Natural killer cell (primary cell): ENCODE results near the gene IGSF9. TPM values are rescaled to one million over a fixed set of nuclear protein-coding genes. Genes with fewer than 3 reads are reported as not detected.
A peak's percentile ranks its signal among the peaks of the same experiment; 100 is the strongest.

Experiments used
- ATAC-seq, 3 donors: fragments of 150-1000 bp in 2 of 3; fragments of 200-7000 bp in 1 of 3; cut with Tn5 transposase; 1 replicate in 1 of 3; 2 replicates in 2 of 3; pipeline ENCODE4 v1.10.0; 2021; ENCODE audit warnings: mild to moderate bottlenecking in 2 of 3, moderate library complexity in 2 of 3
- DNase-seq, 2 donors: peaks; one replicate each; pipeline versions ENCODE4 v3.0.0 to v3.0.0-alpha.2; 2013 to 2021; ENCODE audit warnings: mixed read lengths in 1 of 2
- H3K27ac ChIP-seq: one replicate; pipeline ENCODE4 v1.5.1; 2013; ENCODE audit warnings: mild to moderate bottlenecking, low read length
- H3K27me3 ChIP-seq: one replicate; pipeline ENCODE4 v1.6.1; 2013; ENCODE audit warnings: low read length; ENCODE audit not compliant: control insufficient read depth, insufficient read depth
- H3K36me3 ChIP-seq: one replicate; pipeline ENCODE4 v1.6.1; 2013; ENCODE audit warnings: low read length; ENCODE audit not compliant: control insufficient read depth, insufficient read depth
- H3K4me1 ChIP-seq: one replicate; pipeline ENCODE4 v1.6.1; 2013; ENCODE audit warnings: low read length; ENCODE audit not compliant: control insufficient read depth, insufficient read depth
- H3K4me3 ChIP-seq: one replicate; pipeline ENCODE4 v1.5.1; 2013; ENCODE audit warnings: low read length
- H3K9me3 ChIP-seq: one replicate; pipeline ENCODE4 v1.6.1; 2013; ENCODE audit warnings: low read length; ENCODE audit not compliant: control insufficient read depth, insufficient read depth
- H3K27ac Mint-ChIP-seq, 2 donors: one replicate each; pipeline ENCODE4 v1.8.0; 2022; ENCODE audit warnings: mild to moderate bottlenecking in 2 of 2, mixed read lengths in 2 of 2, moderate library complexity in 1 of 2
- H3K27me3 Mint-ChIP-seq, 2 donors: one replicate each; pipeline ENCODE4 v1.8.0; 2022; ENCODE audit warnings: low read depth in 2 of 2, mixed read lengths in 2 of 2
- H3K36me3 Mint-ChIP-seq: one replicate; pipeline ENCODE4 v1.8.0; 2022; ENCODE audit warnings: mixed read lengths
- H3K4me1 Mint-ChIP-seq, 2 donors: one replicate each; pipeline ENCODE4 v1.8.0; 2022; ENCODE audit warnings: mixed read lengths in 2 of 2
- H3K4me3 Mint-ChIP-seq: one replicate; pipeline ENCODE4 v1.8.0; 2022; ENCODE audit warnings: mild to moderate bottlenecking, moderate library complexity, mixed read lengths
- H3K9me3 Mint-ChIP-seq, 2 donors: one replicate each; pipeline ENCODE4 v1.8.0; 2022; ENCODE audit warnings: mixed read lengths in 2 of 2
- CTCF ChIP-seq: fragments of 200-600 bp; IDR thresholded peaks from one replicate; pipeline ENCODE4 v1.8.0; 2022; ENCODE audit warnings: antibody characterized with exemption
- WGBS: methylation state at CpG from one replicate; pipeline ENCODE4 v1.1.7; 2013; ENCODE audit warnings: missing lambda C conversion rate; ENCODE audit not compliant: insufficient coverage; 5-methylcytosine and 5-hydroxymethylcytosine counted together
- intact Hi-C: fragments of 100-400 bp; cut with micrococcal nuclease; formaldehyde crosslinking; loops from one replicate; pipeline ENCODE4 v1.14.2; 2022
- total RNA-seq, 4 donors: library from RNA; stranded (reverse); fragments of 120-200 nt in 1 of 4; gene quantifications; one replicate each; pipeline versions ENCODE4 v1.2.3 to v1.2.4, GENCODE V29; 2013 to 2022

Gene IGSF9
- total RNA-seq, 3 donors from 2014 or later (not counting 1 experiment from before 2014, with no cell fraction given): not detected

GRCh38 chr1:159915571-159916241, 29.7 kb downstream of the IGSF9 start:
- Mint-ChIP-seq H3K27me3 (no peaks in the 10 kb centered on the region), H3K4me3 (no peak overlapping the region), H3K9me3 (no peaks in the 10 kb centered on the region), H3K27ac (peak overlapping the region; percentile 68 to 97), H3K36me3 (peaks cover 3% of the 10 kb centered on the region), H3K4me1 (peaks cover 63 to 78% of the 10 kb centered on the region in 2 donors)
- Histone ChIP-seq H3K9me3 (no peaks in the 10 kb centered on the region), H3K4me1 (peaks cover 44% of the 10 kb centered on the region), H3K27me3 (no peaks in the 10 kb centered on the region), H3K4me3 (no peak overlapping the region), H3K36me3 (peaks cover 42% of the 10 kb centered on the region), H3K27ac (no peak overlapping the region)
- intact Hi-C loops: no loop called here
- no peak for ATAC-seq
- no peak for TF ChIP-seq CTCF
- 91% methylated on average over 5 of the region's 5 CpGs for WGBS
- DNase-seq: no peak

GRCh38 chr1:159914252-159915018, 31.0 kb downstream of the IGSF9 start:
- WGBS: 81% methylated on average over 9 of the region's 10 CpGs

GRCh38 chr1:159913451-159914192, 31.8 kb downstream of the IGSF9 start:
- Histone ChIP-seq H3K9me3 (no peaks in the 10 kb centered on the region), H3K27me3 (no peaks in the 10 kb centered on the region), H3K27ac (no peak overlapping the region), H3K36me3 (peaks cover 21% of the 10 kb centered on the region), H3K4me3 (no peak overlapping the region), H3K4me1 (peaks cover 51% of the 10 kb centered on the region)
- TF ChIP-seq CTCF: no peak
- H3K9me3 Mint-ChIP-seq: no peaks in the 10 kb centered on the region
- H3K27ac Mint-ChIP-seq: peak overlapping the region; percentile 97
- intact Hi-C loops: no loop called here
- no peaks in the 10 kb centered on the region for H3K36me3 Mint-ChIP-seq
- no peaks in the 10 kb centered on the region for H3K27me3 Mint-ChIP-seq
- H3K4me3 Mint-ChIP-seq: peak overlapping the region; percentile 45
- no peak for ATAC-seq
- no peak for DNase-seq
- H3K4me1 Mint-ChIP-seq: peaks cover 63 to 72% of the 10 kb centered on the region in 2 donors
- WGBS: 91% methylated on average over 5 of the region's 5 CpGs

More at GRCh38 chr1:159914252-159915018, 31.0 kb downstream of the IGSF9 start:
- Histone ChIP-seq H3K27me3 (no peaks in the 10 kb centered on the region), H3K9me3 (no peaks in the 10 kb centered on the region), H3K27ac (no peak overlapping the region), H3K4me1 (peaks cover 48% of the 10 kb centered on the region), H3K4me3 (no peak overlapping the region), H3K36me3 (peaks cover 29% of the 10 kb centered on the region)
- TF ChIP-seq CTCF: no peak
- peak overlapping the region; percentile 97 for H3K27ac Mint-ChIP-seq
- no peaks in the 10 kb centered on the region for H3K27me3 Mint-ChIP-seq
- H3K9me3 Mint-ChIP-seq: no peaks in the 10 kb centered on the region
- DNase-seq (no peak), ATAC-seq (no peak)
- intact Hi-C loops: no loop called here
- H3K4me3 Mint-ChIP-seq: no peak overlapping the region
- H3K36me3 Mint-ChIP-seq: no peaks in the 10 kb centered on the region
- H3K4me1 Mint-ChIP-seq: peaks cover 63 to 76% of the 10 kb centered on the region in 2 donors
